Coronary artery (tissue), 2 donors: ENCODE measurements around the gene OR11H6.
"Not testable (repeated sequence)": the region's sequence is repeated elsewhere in the genome, so short reads cannot be mapped to it uniquely, and the experiment has no call there.

Experiments used
- DNase-seq: peaks from one replicate; pipeline ENCODE4 v3.0.0-alpha.2; 2017; ENCODE audit warnings: low spot score
- H3K27ac ChIP-seq, 2 donors: fragments of 200-600 bp; sonication (generic); one replicate each; pipeline ENCODE4 v1.5.1; 2016 to 2019
- H3K4me3 ChIP-seq: fragments of 200-600 bp; sonication (generic); 2 replicates; pipeline ENCODE4 v1.5.1; 2016; ENCODE audit warnings: mild to moderate bottlenecking, moderate library complexity
- CTCF ChIP-seq: fragments of 200-600 bp; sonication (generic); IDR thresholded peaks from one replicate; pipeline ENCODE4 v1.5.1; 2019; ENCODE audit warnings: antibody characterized with exemption

OR11H6 gene

GRCh38 chr14:20190596-20190995 lies 32.9 kb upstream of the OR11H6 start, which contains the start of gene OR11G2:
TSS of gene OR11G2 (plus strand) at chr14:20190896. CDS start at chr14:20197438, 6,542 bp downstream.
- no peak within 1 kb of the TSS for H3K4me3 ChIP-seq
- DNase-seq = no peak
- TF ChIP-seq CTCF = no peak
- H3K27ac ChIP-seq = no peak within 1 kb of the TSS

- DNase-seq = no peak
- TF ChIP-seq CTCF = no peak
These were observed 32.1 kb upstream of the OR11H6 start for GRCh38 chr14:20191396-20191795.

GRCh38 chr14:20194101-20194500 lies 29.4 kb upstream of the OR11H6 start:
- no peak overlapping the region for H3K4me3 ChIP-seq
- DNase-seq = no peak
- no peak for TF ChIP-seq CTCF
- H3K27ac ChIP-seq = no peak overlapping the region

More at GRCh38 chr14:20191396-20191795, 32.1 kb upstream of the OR11H6 start:
- Histone ChIP-seq H3K27ac (no peak overlapping the region), H3K4me3 (no peak overlapping the region)

GRCh38 chr14:20195170-20195569 lies 28.3 kb upstream of the OR11H6 start:
- H3K27ac ChIP-seq, H3K4me3 ChIP-seq, DNase-seq: not testable (repeated sequence)

- Histone ChIP-seq H3K4me3 (no peak overlapping the region), H3K27ac (no peak overlapping the region)
- no peak for TF ChIP-seq CTCF
- no peak for DNase-seq
These were observed 27.6 kb upstream of the OR11H6 start for GRCh38 chr14:20195911-20196310.

- Histone ChIP-seq H3K27ac (no peak overlapping the region), H3K4me3 (no peak overlapping the region)
- DNase-seq = no peak
- no peak for TF ChIP-seq CTCF
These were observed 26.1 kb upstream of the OR11H6 start for GRCh38 chr14:20197459-20197858.

- no peak overlapping the region for H3K27ac ChIP-seq
- no peak for DNase-seq
- TF ChIP-seq CTCF = no peak
- H3K4me3 ChIP-seq = no peak overlapping the region
These were observed 24.5 kb upstream of the OR11H6 start for GRCh38 chr14:20198991-20199390.

GRCh38 chr14:20204721-20205120 lies 18.8 kb upstream of the OR11H6 start:
- Histone ChIP-seq H3K4me3 (no peak overlapping the region), H3K27ac (no peak overlapping the region)
- no peak for DNase-seq
- no peak for TF ChIP-seq CTCF
